Stromal cell of bone marrow (primary cell): Measurements from ENCODE around the gene SNRPD3.
"Not testable (repeated sequence)": the region's sequence is repeated elsewhere in the genome, so short reads cannot be mapped to it uniquely, and the experiment has no call there.

ENCODE experiments used
- DNase-seq: peaks from one replicate; pipeline ENCODE4 v3.0.0-alpha.2; 2012; ENCODE audit warnings: low read depth

SNRPD3 gene

GRCh38 chr22:24614794-24615193 is 59.0 kb downstream of the SNRPD3 start:
- not testable (repeated sequence) for DNase-seq

DNA sequence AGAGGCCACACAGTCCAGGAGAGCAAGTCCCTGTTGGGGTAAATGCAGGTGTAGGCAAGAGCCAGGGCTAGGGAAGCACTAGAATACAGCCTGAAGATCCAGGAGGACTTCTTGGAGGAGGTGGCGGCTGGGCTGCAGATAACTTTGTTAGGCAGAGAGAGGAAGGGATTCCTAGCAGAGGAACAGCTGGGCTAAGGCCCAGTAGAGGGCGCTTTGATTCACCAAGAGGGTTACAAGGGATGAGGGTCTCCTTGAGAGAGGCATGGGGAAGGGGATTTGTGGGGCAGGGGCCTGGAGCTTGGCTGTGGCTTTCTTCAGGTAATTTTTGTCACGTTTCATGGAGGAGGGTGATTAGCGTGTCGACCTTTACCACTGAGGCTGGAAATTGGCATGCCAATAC is 65.4 kb downstream of the SNRPD3 start:
- not testable (repeated sequence) for DNase-seq

GRCh38 chr22:24622596-24622995 is 66.8 kb downstream of the SNRPD3 start:
- not testable (repeated sequence) for DNase-seq
